Fibroblast of skin of scalp (primary cell): ENCODE measurements around the gene DNAJB2.
"Not testable (repeated sequence)": the region's sequence is repeated elsewhere in the genome, so short reads cannot be mapped to it uniquely, and the experiment has no call there.

Experiments used
- DNase-seq: peaks from one replicate; pipeline ENCODE4 v3.0.0-alpha.2; 2013

The DNAJB2 gene

GRCh38 chr2:219285894-219286425 lies 6.8 kb downstream of the DNAJB2 start:
- DNase-seq, result peak; percentile 78

- DNase-seq, result no peak
Measured at GRCh38 chr2:219286436-219287115, 7.4 kb downstream of the DNAJB2 start.

DNA sequence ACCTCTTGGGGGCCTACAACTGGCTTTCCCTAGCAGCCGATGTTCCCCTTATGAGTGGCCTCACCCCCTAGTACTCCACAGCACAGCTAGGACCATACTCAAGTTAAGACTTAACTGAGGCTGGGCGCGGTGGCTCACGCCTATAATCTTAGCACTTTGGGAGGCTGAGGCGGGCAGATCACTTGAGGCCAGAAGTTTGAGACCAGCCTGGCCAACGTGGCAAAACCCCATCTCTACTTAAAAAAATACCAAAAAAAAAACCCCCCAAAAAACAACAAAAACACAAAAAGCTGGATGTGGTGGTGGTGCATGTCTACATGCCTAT lies 7.9 kb downstream of the DNAJB2 start:
- DNase-seq, result not testable (repeated sequence)

- DNase-seq, result no peak
Measured at GRCh38 chr2:219287580-219288265, 8.6 kb downstream of the DNAJB2 start.

DNA sequence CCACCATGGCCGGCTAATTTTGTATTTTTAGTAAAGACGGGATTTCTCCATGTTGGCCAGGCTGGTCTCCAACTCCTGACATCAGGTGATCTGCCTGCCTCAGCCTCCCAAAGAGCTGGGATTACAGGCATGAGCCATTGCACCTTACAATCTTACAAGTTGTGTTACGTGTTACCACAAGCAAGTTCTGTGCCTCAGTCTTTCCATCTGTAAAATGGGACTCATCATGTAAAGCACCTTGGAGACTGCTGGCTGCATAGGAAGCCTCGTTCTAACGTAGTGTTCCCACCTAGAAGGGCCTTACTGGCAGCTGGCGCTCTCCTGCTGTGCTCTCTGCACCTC lies 10.0 kb downstream of the DNAJB2 start:
- no peak for DNase-seq

GRCh38 chr2:219289537-219290361 lies 10.6 kb downstream of the DNAJB2 start:
- DNase-seq, result peak; percentile 86

DNA sequence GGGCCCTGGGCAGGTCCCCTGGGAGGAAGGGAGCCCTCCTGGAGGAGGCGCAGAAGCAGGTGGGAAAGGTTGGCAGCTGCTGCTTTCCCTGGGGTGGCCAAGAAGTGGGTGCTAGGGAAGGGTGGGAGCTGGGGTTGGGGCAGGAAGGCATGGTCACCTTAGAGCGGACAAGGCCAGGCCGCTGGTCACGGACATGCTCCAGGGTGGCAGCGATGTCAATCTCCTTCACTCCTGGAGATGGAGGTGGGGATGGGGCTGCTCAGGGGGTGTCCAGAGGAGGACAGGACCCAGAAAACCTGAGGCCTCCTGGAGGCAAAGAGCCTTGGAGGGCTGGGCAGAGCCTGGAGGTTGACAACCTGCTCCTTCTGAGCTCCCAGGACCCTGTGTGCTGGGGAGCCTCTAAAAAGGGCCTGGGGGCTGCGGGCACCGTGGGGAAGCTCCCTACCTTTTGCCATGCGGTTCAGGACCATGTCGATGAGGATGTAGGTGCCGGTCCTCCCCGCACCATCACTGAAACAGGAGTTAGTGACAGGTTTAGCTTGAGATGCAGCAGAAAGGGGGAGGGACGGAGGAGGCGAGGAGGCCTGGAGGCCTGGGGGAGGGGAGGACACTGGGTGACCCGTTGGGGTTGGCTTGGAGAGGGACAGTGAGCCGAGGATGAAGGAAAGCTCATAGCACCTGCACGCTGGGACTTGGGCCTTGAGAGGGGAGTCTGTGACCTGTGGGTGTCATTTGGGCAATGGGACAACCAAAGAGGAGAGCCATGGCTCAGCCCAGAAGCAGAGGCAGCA lies 11.4 kb downstream of the DNAJB2 start:
- DNase-seq, result no peak

DNA sequence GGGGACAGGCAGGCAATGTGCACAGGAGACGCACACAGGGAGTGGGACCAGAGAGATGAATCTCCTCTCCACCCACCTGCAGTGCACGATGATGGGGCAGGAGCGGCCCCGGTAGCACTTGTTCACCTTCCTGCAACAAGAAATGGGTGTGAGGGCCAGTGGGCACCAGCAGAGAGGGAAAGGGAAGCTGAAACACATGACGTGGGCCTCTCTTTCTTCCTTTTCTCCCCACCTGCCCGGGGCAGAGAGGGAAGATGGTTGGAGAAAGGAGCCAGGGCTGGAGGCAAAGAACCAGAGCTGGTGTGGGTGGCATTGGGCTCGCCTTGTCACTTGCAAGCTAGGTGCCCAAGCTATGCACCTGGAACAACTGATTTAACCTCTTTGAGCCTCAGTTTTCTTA lies 12.2 kb downstream of the DNAJB2 start:
- DNase-seq, result no peak

GRCh38 chr2:219291910-219292490 lies 12.8 kb downstream of the DNAJB2 start:
- no peak for DNase-seq

DNA sequence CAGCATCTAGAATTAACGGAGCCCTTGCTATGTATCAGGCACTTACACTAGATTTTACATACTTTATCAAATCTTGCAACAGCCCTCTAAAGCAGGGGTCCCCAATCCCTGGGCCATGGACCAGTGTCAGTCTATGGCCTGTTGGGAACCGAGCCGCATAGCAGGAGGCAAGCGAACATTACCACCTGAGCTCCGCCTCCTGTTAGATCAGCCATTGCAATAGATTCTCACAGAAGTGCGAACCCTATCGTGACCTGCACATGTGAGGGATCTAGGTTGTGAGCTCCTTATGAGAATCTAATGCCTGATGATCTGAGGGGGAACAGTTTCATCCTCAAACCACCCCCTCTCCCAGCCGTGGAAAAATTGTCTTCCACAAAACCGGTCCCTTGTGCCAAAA lies 13.4 kb downstream of the DNAJB2 start:
- DNase-seq, result no peak

GRCh38 chr2:219293736-219294231 lies 14.6 kb downstream of the DNAJB2 start:
- no peak for DNase-seq

DNA sequence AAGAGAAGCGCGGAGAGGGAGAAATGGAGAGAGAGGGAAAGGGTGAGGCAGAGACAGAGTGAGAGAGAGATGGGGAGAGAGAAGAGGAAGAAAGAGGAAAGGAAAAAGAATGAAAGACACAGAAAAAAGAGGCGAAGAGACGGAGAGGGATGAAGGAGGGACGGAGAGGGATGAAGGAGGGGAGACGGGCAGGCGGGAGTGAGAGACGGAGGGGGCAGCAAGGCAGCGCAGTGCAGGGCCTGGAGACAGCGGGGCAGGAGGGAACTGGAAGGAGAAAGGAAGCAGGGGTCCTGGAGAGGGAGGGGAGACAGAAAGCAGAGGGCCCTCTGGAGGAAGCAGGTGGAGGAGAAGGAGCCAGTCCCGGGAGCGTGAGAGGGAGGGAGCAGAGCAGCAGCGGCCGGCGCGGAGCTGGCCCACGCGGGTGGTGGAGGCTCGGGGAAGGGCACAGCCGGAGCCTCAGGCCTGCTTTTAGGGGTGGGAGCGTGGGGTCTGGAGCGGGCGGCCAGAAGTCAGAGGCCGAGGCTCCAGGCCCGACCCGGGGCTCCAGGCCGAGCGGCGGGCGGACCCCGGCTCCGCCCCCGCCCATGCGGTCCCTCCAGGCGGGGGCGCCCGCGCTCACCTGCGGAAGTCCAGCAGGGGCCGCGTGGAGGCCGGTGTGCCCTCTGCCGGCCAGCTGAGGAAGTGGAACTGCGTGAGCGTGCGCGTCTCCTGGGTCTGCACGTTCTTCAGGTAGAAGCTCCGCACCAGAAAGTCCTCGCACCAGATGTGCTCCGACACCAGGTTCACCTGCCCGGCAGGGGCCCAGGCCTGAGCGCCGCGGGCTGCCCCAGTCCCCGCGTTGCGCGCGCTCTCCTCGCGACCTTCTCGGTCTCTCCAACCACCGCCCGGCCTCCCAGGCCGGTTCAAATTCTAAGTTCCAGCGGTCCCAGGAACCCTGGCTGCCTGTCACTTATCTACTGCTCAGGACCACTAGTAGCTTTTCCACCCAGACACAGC lies 15.5 kb downstream of the DNAJB2 start:
- DNase-seq, result peak; percentile 76

GRCh38 chr2:219296142-219296541 lies 17.0 kb downstream of the DNAJB2 start:
- DNase-seq, result no peak

- DNase-seq, result no peak
Measured at GRCh38 chr2:219296631-219297391, 17.6 kb downstream of the DNAJB2 start.

DNA sequence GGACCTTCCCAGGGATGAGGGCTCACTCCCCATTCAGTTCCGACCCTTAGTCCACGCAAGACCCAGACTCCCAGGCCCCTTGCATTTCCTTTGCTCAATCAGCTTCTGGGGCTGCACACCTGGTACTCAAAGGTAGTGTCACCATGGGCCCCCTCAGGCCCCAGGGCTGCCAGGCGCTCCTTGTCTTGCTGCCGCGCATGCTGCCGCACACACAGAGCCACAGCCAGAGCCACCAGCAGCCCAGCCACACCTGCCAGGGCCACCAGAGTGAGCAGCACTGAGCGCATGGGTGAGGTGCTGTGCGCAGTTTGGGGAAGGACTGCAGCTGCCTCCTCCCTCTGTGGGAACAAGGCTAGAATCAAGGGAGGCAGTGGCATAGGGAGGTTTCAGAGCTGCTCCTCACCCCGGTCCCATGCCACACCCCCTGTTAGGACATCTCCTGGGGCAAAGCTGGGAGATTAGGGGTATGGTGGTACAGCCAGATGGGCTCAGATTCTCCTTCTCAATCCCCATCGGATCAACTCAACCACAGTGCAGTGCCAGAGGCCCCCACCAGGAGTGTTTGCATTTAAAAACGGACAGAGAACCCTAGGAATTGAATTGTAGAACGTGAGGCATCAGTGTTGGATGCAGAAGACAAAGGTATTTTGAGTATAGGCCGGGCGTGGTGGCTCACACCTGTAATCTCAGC lies 18.7 kb downstream of the DNAJB2 start:
- no peak for DNase-seq

GRCh38 chr2:219298759-219299371 lies 19.7 kb downstream of the DNAJB2 start:
- DNase-seq, result peak; percentile 80

- no peak for DNase-seq
Measured at GRCh38 chr2:219299372-219299760, 20.2 kb downstream of the DNAJB2 start.

DNA sequence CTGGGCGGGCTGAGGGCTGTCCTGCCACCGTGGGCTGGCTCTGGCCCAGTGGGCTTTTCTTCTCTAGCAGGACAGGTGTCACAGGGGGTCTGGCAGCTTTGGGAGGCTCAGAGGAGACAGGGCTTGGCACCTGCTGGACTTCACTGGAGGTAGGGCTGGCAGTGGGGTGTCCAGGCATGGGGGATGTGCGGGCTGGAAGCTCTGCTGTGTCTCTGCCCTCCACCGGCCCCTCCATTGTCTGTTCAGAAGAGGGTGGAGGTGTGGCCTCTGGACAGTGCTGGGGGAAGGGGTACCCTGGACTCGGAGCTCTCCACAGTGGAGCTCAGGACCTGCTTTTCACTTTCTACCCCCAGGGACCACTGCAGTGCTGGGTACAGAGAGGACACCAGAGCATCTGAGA lies 20.9 kb downstream of the DNAJB2 start:
- DNase-seq, result no peak

- DNase-seq, result no peak
Measured at GRCh38 chr2:219302412-219302968, 23.3 kb downstream of the DNAJB2 start.
